ENCODE data around the gene NACC2. TPM values are rescaled to one million over a fixed set of nuclear protein-coding genes. Genes with fewer than 3 reads are reported as not detected.
A peak's percentile ranks its signal among the peaks of the same experiment; 100 is the strongest.

NACC2 gene
- total and polyA plus RNA-seq, 9 of the 15 experiments (the other 6 are each of a cell fraction or from before 2014, with no cell fraction given): 0.70 to 25.1 (median 5.6) TPM

- TF ChIP-seq FOXM1 (IDR thresholded peaks at IDR 0.05; ENCODE audit: low read depth) (no peak), FOXM1 (CRISPR knock-in tag; IDR thresholded peaks at IDR 0.05; ENCODE audit: low read depth) (0 out of 2 replicates have a peak, but pooled peaks have one; percentile 47), SRSF1 (IDR thresholded peaks at IDR 0.05; ENCODE audit: low read depth, low read length) (no peak), POLR2H (tag; IDR thresholded peaks at IDR 0.05; ENCODE audit: low read depth) (no peak), TRIM24 (IDR thresholded peaks at IDR 0.05) (no peak), ZNF165 (CRISPR knock-in tag; IDR thresholded peaks at IDR 0.05; ENCODE audit: borderline replicate concordance) (no peak), PML (IDR thresholded peaks at IDR 0.05; ENCODE audit: low read length) (no peak), ZKSCAN1 (IDR thresholded peaks at IDR 0.05; ENCODE audit: low read depth, low read length) (peak; percentile 56; the same call in 1 of the 2 replicates), ZBTB49 (CRISPR knock-in tag; IDR thresholded peaks at IDR 0.05; ENCODE audit: borderline replicate concordance) (no peak), ZNF644 (tag; IDR thresholded peaks at IDR 0.05; ENCODE audit: low read depth) (no peak; the same call in 1 of the 2 replicates), RNF219 (CRISPR knock-in tag; IDR thresholded peaks at IDR 0.05) (no peak), HMGN3 (IDR thresholded peaks at IDR 0.05; ENCODE audit: borderline replicate concordance, extremely low read depth, insufficient read length, low read depth, low read length) (peak; percentile 18), BRD4 (IDR thresholded peaks at IDR 0.05) (no peak), ZNF263 (CRISPR knock-in tag; IDR thresholded peaks at IDR 0.05; ENCODE audit: borderline replicate concordance) (no peak), HNRNPL (IDR thresholded peaks at IDR 0.05; ENCODE audit: low read depth, low read length) (peak; percentile 68; the same call in 1 of the 2 replicates), ZNF609 (CRISPR knock-in tag; IDR thresholded peaks at IDR 0.05; ENCODE audit: borderline replicate concordance) (no peak), ELF4 (CRISPR knock-in tag; IDR thresholded peaks at IDR 0.05) (no peak), MBD2 (IDR thresholded peaks at IDR 0.05; ENCODE audit: borderline replicate concordance, low read depth) (peak; percentile 47; the same call in 1 of the 2 replicates), MXI1 (IDR thresholded peaks at IDR 0.05; ENCODE audit: low read depth, low read length) (0 out of 2 replicates have a peak, but pooled peaks have one; percentile 11)
These were observed 23.4 kb upstream of the NACC2 start, which contains the start of gene TMEM250 (continued) for GRCh38 chr9:136118320-136119060.

All from K562 (cell line).